Immature natural killer cell (primary cell): ENCODE results near the gene ZCCHC24. TPM values are rescaled to one million over a fixed set of nuclear protein-coding genes. Genes with fewer than 3 reads are reported as not detected.

Source experiments
- DNase-seq, 3 donors: peaks; one replicate each; pipeline ENCODE4 v3.0.0; 2022; ENCODE audit warnings: mixed read lengths in 1 of 3
- H3K27ac Mint-ChIP-seq, 6 donors: one replicate each; pipeline ENCODE4 v1.8.0; 2020; ENCODE audit warnings: mixed read lengths in 6 of 6, mild to moderate bottlenecking in 5 of 6, inconsistent platforms in 4 of 6, moderate library complexity in 3 of 6
- H3K27me3 Mint-ChIP-seq, 3 donors: one replicate each; pipeline ENCODE4 v1.8.0; 2020 to 2021; ENCODE audit warnings: low read depth in 3 of 3, mild to moderate bottlenecking in 3 of 3, mixed read lengths in 3 of 3, moderate library complexity in 3 of 3, inconsistent platforms in 1 of 3
- H3K36me3 Mint-ChIP-seq, 3 donors: one replicate each; pipeline ENCODE4 v1.8.0; 2020; ENCODE audit warnings: mixed read lengths in 3 of 3, inconsistent platforms in 2 of 3, mild to moderate bottlenecking in 2 of 3
- H3K4me1 Mint-ChIP-seq, 2 donors: one replicate each; pipeline ENCODE4 v1.8.0; 2020; ENCODE audit warnings: inconsistent platforms in 2 of 2, mild to moderate bottlenecking in 2 of 2, mixed read lengths in 2 of 2, moderate library complexity in 1 of 2
- H3K4me3 Mint-ChIP-seq, 5 donors: one replicate each; pipeline ENCODE4 v1.8.0; 2020; ENCODE audit warnings: mild to moderate bottlenecking in 5 of 5, mixed read lengths in 5 of 5, inconsistent platforms in 3 of 5, moderate library complexity in 3 of 5
- H3K9me3 Mint-ChIP-seq, 6 donors: one replicate each; pipeline ENCODE4 v1.8.0; 2020; ENCODE audit warnings: mild to moderate bottlenecking in 6 of 6, mixed read lengths in 6 of 6, inconsistent platforms in 4 of 6, moderate library complexity in 3 of 6
- polyA plus RNA-seq, 3 donors: library from polyadenylated mRNA; unstranded; fragments of 300-500 nt; fragmentation: Illumina TruSeq; gene quantifications; one replicate each; pipeline ENCODE4 v1.2.3, GENCODE V29; 2021

ZCCHC24 gene
- polyA plus RNA-seq, 3 donors from 2014 or later = 1.6 to 2.2 (median 1.7) TPM

DNA sequence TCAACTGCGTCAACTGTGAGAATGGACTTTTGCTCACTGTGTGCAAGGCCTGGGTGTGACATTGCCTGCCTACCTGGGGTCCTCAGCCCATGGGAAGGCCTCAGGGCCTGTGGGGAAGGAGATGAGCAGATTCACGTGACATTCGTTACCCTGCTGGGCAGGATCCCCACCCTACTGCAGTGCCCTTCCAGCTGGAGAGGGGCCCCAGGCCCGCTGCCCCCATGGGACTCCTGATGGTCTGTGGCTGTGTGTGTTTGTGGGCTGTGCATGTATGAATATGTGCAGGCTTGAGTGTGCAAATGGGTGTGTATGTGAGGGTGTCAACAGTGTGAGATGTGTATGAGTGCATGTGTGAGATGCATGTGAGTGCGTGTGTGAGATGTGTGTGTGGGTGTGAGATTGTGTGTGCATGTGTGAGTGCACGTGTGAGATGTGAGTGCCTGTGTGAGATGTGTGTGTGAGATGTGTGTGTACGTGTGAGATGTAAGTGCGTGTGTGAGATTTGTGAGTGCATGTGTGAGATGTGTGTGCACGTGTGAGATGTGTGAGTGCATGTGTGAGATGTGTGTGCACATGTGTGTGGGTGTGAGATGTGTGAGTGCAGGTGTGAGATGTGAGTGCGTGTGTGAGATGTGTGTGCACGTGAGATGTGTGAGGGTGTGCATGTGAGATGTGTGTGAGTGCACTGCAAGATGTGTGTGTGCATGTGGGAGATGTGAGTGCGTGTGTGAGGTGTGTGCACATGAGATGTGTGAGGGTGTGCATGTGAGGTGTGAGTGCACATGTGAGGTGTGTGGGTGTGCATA is 68.5 kb downstream of the ZCCHC24 start:
- Mint-ChIP-seq H3K36me3 (no peaks in the 10 kb centered on the region), H3K4me1 (peaks cover 3 to 8% of the 10 kb centered on the region in 2 donors), H3K27ac (no peak overlapping the region), H3K9me3 (peaks cover 0 to 1% (median 0%) of the 10 kb centered on the region in 6 donors), H3K27me3 (peaks cover 0 to 3% (median 2%) of the 10 kb centered on the region in 3 donors), H3K4me3 (no peak overlapping the region)
- DNase-seq = no peak

DNA sequence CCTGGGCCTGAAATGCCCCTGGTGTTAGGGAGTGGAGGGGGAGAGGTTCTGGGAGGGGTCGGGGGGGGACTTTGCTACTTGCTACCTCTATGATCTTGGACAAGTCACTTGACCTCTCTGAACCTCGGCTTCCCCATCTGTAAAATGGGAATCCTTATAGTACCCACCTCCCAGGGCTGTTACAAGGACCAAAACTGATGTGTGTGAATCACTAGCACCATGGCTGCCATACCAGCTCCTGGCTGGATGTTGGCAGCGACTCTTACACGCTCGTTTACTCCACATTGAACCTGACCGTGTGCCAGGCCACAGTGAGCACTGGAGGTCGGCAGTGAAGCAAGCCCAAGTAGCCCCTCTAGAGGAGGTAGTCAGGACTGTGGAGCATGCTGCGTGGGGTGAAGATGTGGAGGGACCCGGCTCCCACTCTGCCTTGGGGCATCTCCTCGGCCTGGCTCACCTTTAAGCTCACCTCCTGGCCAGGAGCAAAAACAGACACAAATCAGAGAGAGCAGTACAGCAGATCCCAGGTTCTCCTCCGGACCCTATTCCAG is 69.3 kb downstream of the ZCCHC24 start:
- DNase-seq = no peak
- H3K36me3 Mint-ChIP-seq = no peaks in the 10 kb centered on the region
- peaks cover 1 to 6% (median 4%) of the 10 kb centered on the region in 6 donors for H3K9me3 Mint-ChIP-seq
- peaks cover 3 to 8% of the 10 kb centered on the region in 2 donors for H3K4me1 Mint-ChIP-seq
- peaks cover 0 to 3% (median 2%) of the 10 kb centered on the region in 3 donors for H3K27me3 Mint-ChIP-seq
- H3K27ac Mint-ChIP-seq = no peak overlapping the region
- no peak overlapping the region for H3K4me3 Mint-ChIP-seq

DNA sequence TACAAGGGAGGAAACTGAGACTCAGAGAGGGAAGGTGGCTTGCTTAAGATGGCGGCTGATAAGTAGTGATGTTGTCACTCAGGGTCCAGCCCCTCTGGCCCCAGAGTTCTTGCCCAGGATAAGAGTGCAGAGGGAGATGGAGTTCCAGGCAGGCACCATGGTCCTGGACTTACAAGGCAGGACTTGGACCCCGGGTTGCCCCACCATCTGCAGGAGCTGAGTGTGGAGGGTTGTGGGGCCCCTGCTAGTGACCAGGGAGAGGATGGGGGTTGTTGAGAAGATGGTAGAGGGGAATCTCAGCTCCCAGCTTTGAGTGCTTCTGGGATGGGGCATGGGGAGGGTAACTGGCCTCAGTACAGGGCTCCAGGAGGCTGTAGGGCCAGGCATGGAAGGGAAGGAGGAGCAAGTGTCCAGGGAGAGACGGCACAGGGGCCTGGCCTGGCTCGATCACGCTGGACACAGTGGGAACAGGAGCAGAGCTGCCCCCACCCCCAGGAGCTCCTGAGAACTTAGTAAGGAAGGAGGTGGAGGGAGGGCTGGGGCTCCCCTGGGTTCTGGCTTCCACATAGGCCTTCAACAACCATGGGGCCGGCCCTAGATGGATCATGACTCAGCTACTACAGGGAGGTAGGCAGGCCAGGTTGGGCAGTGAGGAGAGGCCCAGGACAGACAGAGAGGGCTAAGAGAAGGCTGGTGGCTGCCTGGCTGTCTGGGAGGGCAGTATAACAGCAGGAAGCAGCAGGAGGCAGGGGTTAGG is 69.9 kb downstream of the ZCCHC24 start:
- no peak for DNase-seq
- Mint-ChIP-seq H3K27ac (peak overlapping the region in 1 of 6 donors; percentile 46), H3K9me3 (peaks cover 1 to 11% (median 4%) of the 10 kb centered on the region in 6 donors), H3K4me3 (no peak overlapping the region), H3K4me1 (peaks cover 3 to 8% of the 10 kb centered on the region in 2 donors), H3K36me3 (no peaks in the 10 kb centered on the region), H3K27me3 (peaks cover 0 to 3% (median 2%) of the 10 kb centered on the region in 3 donors)

DNA sequence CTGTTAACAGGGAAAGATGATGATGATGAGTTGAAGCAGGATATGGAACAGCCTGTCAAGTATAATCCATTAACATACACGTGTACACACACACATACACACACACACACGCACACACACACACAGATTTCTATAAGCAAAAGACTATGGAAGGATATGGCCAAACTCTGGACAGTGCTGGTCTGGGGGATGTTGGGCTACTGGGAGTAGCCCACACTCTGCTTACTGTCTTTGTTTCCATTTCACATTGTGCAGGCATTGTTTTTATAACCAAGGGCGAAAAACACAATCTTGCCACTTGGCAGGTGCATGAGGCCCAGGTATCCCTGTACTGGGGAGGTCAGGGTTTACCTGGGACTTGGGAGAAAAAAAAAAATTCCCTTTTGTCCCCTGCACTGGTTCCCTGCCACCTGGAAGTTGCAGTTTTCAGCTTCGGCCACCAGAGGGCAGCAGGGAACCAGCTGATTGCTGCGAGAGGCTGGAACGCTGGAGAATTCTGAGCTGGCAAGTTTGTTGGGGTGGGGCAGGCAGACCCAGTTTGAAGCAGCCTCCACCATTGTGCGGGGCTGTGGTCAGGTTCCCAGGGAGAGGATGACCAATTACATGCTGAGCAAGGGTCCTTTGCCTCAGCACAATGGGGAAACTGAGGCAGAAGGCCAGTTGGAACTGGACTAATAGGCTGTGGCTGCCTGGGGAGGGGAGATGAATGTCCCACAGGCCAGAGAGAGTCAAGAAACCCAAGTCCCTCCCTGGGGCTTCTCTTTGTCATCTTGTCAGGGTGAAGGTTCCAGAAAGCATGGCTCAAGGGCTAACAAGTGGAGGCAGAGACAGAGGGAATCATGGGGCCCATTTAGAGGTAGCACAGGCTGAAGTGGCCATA is 70.9 kb downstream of the ZCCHC24 start:
- H3K27ac Mint-ChIP-seq = no peak overlapping the region
- peak; percentile 65 to 71 (median 65) for DNase-seq
- H3K9me3 Mint-ChIP-seq = peaks cover 1 to 15% (median 4%) of the 10 kb centered on the region in 6 donors
- no peaks in the 10 kb centered on the region for H3K36me3 Mint-ChIP-seq
- H3K4me1 Mint-ChIP-seq = peaks cover 3 to 8% of the 10 kb centered on the region in 2 donors
- peaks cover 0 to 3% (median 2%) of the 10 kb centered on the region in 3 donors for H3K27me3 Mint-ChIP-seq
- H3K4me3 Mint-ChIP-seq = no peak overlapping the region

DNA sequence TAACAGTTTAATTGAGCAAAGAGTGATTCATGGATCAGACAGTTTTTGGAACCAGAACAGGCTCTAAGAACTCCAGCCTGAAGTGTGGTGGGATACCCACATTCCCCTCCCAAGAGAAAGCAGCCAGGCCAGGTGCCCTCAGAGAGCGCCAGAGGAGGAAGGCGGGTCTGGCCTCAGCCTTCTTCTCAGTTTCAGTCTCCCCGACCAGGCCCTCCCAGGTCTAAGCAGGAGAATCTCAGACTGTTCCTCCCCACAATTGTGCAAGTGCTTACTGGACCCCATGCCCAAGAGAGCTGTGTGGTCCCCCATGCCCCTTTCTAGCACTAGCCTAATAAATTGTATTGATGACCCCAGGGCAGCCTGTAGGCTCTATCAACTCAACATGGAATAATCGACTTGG is 72.6 kb downstream of the ZCCHC24 start:
- Mint-ChIP-seq H3K27ac (no peak overlapping the region), H3K9me3 (peaks cover 1 to 15% (median 4%) of the 10 kb centered on the region in 6 donors), H3K36me3 (no peaks in the 10 kb centered on the region), H3K4me3 (no peak overlapping the region), H3K4me1 (peaks cover 3 to 8% of the 10 kb centered on the region in 2 donors), H3K27me3 (peaks cover 0 to 3% (median 2%) of the 10 kb centered on the region in 3 donors)
- DNase-seq = no peak

DNA sequence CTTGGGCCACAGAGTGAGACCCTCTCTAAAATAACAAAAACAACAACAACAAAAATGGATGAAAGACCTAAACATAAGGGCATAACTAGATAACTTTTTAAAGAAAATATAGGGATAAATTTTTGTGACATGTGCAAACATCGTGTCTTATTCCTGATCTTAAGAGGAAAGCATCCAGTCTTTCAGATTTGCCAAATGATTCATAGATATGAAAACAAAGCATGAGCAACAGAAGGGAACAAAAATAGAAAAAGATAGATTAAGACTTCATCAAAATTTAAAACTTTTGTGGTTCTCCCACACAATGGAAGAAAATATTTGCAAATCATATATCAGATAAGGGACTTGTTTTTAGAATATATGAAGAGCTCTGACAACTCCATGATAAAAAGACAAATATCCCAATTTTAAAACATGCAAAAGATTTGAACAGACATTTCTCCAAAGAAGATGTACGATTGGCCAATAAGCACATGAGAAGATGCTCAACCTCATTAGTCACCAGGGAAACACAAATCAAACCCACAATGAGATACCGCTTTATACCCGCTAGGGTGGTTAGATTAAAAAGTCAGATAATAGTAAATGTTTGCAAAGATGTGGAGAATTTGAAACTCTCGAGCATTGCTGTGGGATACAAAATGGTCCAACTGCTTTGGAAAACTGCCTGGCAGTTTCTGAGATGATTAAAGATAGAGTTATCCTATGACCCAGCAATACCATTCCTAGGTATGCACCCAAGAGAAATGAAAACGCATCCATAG is 77.8 kb downstream of the ZCCHC24 start:
- H3K36me3 Mint-ChIP-seq = peaks cover 0 to 4% (median 0%) of the 10 kb centered on the region in 3 donors
- peaks cover 0 to 5% (median 3%) of the 10 kb centered on the region in 3 donors for H3K27me3 Mint-ChIP-seq
- no peak overlapping the region for H3K27ac Mint-ChIP-seq
- H3K4me1 Mint-ChIP-seq = no peaks in the 10 kb centered on the region
- no peak for DNase-seq
- H3K4me3 Mint-ChIP-seq = no peak overlapping the region
- peaks cover 1 to 15% (median 4%) of the 10 kb centered on the region in 6 donors for H3K9me3 Mint-ChIP-seq

DNA sequence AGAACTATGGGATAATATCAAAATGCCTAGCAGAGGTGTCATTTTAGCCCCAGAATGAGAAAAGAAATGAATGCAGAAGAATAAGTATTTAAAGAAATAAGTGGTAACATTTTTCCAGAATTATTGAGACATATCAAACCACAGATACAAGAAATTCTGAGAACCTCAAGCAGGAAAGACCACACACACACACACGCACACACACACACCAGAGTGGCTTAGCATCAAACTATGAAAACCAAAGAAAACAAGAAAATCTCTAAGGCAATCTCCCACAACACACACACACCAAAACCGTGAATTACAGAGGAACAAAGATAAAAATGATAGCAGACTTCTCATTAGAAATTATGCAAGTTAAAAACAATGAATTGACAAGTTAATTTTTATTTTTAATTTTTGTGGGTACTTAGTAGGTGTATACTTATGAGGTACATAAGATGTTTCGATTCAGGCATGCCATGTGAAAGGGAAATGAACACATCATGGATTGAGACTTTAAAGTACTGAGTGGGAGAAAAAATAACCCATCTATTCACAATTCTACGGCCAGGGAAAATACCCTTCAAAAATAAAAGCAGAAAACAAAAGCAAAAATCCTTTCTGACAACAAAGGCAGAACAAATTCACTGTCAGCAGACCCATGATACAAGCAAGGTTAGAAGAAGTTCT is 83.6 kb downstream of the ZCCHC24 start:
- peaks cover 0 to 3% (median 3%) of the 10 kb centered on the region in 3 donors for H3K27me3 Mint-ChIP-seq
- peak overlapping the region in 1 of 6 donors; percentile 23 for H3K27ac Mint-ChIP-seq
- no peak overlapping the region for H3K4me3 Mint-ChIP-seq
- peaks cover 9 to 10% of the 10 kb centered on the region in 2 donors for H3K4me1 Mint-ChIP-seq
- no peaks in the 10 kb centered on the region for H3K9me3 Mint-ChIP-seq
- H3K36me3 Mint-ChIP-seq = peaks cover 5 to 16% (median 5%) of the 10 kb centered on the region in 3 donors
- no peak for DNase-seq

DNA sequence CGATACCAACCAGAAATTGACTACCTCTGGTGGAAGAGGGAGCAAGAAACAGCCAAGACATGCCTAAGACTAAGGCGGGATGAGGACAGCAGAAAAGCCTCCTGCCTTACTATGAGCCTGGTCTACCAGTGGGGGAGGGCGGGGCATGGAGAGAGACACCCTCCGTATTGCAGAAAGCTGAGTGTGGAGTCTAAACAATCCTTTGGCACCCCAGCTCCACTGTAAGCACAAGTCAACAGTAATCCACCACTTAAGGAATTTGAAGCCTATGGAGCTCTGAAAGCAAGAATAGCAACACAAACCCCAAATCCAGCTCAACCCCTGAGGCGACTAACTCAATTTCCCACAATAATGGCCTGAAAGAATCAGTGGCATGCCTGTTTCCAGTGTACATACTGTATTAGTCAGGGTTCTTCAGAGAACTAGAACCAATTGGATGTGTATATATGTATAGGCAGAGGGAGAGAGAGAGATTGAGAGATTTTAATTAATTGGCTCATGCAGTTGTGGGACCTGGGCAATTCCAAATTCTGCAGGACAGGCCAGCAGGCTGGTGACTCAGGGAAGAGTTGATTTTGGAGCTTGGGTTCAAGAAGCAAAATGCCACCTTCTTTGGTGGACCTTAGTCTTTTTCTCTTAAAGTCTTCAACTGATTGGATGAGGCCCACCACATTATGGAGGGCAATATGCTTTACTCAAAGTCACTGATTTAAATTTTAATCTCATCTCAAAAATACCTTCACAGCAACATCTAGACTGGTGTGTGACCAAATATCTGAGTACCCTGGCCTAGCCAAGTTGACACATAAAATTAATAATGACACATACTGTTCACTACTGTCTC is 84.7 kb downstream of the ZCCHC24 start:
- Mint-ChIP-seq H3K27me3 (peaks cover 0 to 3% (median 3%) of the 10 kb centered on the region in 3 donors), H3K4me1 (peaks cover 15 to 18% of the 10 kb centered on the region in 2 donors), H3K27ac (no peak overlapping the region), H3K36me3 (peaks cover 6 to 22% (median 7%) of the 10 kb centered on the region in 3 donors), H3K4me3 (no peak overlapping the region), H3K9me3 (no peaks in the 10 kb centered on the region)
- no peak for DNase-seq

DNA sequence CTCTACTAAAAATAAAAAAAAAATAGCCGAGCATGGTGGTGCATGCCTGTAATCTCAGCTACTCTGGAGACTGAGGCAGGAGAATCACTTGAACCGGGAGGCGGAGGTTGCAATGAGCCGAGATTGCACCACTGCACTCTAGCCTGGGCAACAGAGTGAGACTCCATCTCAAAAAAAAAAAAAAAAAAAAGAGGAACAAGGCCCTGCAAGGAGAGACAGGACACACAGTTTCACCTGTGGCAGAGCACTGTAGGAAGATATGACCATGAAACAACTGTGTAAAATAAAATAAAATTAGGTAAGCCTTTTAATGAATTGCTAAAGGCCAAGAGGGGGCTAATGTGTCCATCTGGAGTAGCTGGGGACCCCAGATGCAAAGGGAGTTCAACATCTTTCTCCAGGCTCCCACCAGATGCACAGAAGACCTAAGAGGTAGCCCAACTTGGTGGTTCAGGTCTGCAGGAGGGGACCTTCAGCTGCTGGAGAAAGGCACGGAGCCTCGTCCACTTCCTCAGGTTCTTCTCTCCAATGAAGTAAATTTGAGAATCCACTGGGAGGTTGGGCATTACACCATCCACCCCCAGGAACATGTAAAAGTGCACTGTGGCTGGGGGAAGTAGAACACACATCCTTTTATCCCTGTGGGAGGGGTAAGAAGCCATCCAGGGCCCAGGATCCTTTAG is 85.5 kb downstream of the ZCCHC24 start:
- peaks cover 11 to 29% (median 14%) of the 10 kb centered on the region in 3 donors for H3K36me3 Mint-ChIP-seq
- H3K9me3 Mint-ChIP-seq = no peaks in the 10 kb centered on the region
- no peak overlapping the region for H3K4me3 Mint-ChIP-seq
- no peak for DNase-seq
- H3K27me3 Mint-ChIP-seq = peaks cover 0 to 4% (median 3%) of the 10 kb centered on the region in 3 donors
- H3K4me1 Mint-ChIP-seq = peaks cover 20 to 25% of the 10 kb centered on the region in 2 donors
- no peak overlapping the region for H3K27ac Mint-ChIP-seq

DNA sequence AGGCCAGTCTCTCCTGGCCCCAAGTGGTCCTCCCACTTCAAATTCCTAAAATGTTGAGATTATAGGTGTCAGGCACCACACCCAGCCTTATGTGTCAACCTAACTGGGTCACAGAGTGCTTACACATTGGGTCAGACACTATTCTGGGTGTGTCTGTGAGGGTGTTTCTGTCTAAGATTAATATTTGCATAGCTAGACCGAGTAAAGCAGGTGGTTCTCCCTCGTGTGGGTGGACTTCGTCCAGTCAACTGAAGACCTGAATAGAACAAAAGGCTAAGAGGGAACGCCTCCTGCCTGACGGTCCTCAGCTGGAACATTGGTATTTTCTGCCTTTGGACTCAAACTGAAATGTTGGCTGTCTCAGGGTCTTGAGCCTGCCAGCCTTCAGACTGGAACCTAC is 86.6 kb downstream of the ZCCHC24 start:
- peaks cover 27 to 35% of the 10 kb centered on the region in 2 donors for H3K4me1 Mint-ChIP-seq
- H3K27ac Mint-ChIP-seq = no peak overlapping the region
- peaks cover 23 to 37% (median 23%) of the 10 kb centered on the region in 3 donors for H3K36me3 Mint-ChIP-seq
- no peak for DNase-seq
- peaks cover 0 to 2% (median 0%) of the 10 kb centered on the region in 3 donors for H3K27me3 Mint-ChIP-seq
- no peaks in the 10 kb centered on the region for H3K9me3 Mint-ChIP-seq
- H3K4me3 Mint-ChIP-seq = no peak overlapping the region

DNA sequence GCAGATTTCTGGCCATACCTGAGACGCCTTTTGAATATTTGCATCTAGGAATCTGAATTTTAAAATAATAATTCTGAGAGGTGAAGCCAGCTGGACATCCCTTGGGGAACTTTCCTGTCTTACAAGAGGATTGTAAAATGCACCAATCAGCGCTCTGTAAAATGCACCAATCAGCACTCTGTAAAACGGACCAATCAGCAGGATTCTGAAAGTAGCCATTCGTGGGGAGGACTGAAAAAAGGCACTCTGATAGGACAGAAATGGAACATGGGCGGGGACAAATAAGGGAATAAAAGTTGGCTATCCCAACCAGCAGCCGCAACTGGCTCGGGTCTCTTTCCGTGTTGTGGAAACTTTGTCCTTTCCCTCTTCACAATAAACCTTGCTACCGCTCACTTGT is 88.2 kb downstream of the ZCCHC24 start:
- H3K9me3 Mint-ChIP-seq = no peaks in the 10 kb centered on the region
- no peak overlapping the region for H3K27ac Mint-ChIP-seq
- H3K27me3 Mint-ChIP-seq = peaks cover 0 to 4% (median 0%) of the 10 kb centered on the region in 3 donors
- H3K4me3 Mint-ChIP-seq = no peak overlapping the region
- peaks cover 29 to 45% (median 29%) of the 10 kb centered on the region in 3 donors for H3K36me3 Mint-ChIP-seq
- peaks cover 35 to 42% of the 10 kb centered on the region in 2 donors for H3K4me1 Mint-ChIP-seq
- DNase-seq = no peak
